OCI-LY1 (cell line): ENCODE results near the gene PTPN14.

Experiments
- EZH2 ChIP-seq: fragments of 200-600 bp; sonication (generic), shearing (Covaris generic); IDR thresholded peaks from 2 replicates; pipeline ENCODE4 v1.8.0; 2017; ENCODE audit warnings: borderline replicate concordance, mixed run types, mild to moderate bottlenecking, antibody characterized with exemption, low read length, moderate library complexity, mixed read lengths
- TF ChIP-seq, protein P1 (sequence below): fragments of 200-600 bp; sonication (generic), shearing (Covaris generic); IDR thresholded peaks from 2 replicates; pipeline ENCODE4 v1.5.1; 2017; ENCODE audit warnings: mild to moderate bottlenecking, antibody characterized with exemption, low read length, moderate library complexity, mixed read lengths

GRCh38 chr1:214361636-214362035 lies 189.8 kb downstream of the PTPN14 start:
- TF ChIP-seq, protein P1, sequence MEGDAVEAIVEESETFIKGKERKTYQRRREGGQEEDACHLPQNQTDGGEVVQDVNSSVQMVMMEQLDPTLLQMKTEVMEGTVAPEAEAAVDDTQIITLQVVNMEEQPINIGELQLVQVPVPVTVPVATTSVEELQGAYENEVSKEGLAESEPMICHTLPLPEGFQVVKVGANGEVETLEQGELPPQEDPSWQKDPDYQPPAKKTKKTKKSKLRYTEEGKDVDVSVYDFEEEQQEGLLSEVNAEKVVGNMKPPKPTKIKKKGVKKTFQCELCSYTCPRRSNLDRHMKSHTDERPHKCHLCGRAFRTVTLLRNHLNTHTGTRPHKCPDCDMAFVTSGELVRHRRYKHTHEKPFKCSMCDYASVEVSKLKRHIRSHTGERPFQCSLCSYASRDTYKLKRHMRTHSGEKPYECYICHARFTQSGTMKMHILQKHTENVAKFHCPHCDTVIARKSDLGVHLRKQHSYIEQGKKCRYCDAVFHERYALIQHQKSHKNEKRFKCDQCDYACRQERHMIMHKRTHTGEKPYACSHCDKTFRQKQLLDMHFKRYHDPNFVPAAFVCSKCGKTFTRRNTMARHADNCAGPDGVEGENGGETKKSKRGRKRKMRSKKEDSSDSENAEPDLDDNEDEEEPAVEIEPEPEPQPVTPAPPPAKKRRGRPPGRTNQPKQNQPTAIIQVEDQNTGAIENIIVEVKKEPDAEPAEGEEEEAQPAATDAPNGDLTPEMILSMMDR: no peak
- no peak for TF ChIP-seq EZH2
